Thyroid gland (tissue), 4 donors: Measurements from ENCODE around the gene MAMLD1.

ENCODE experiments used
- POLR2A ChIP-seq, 2 donors: fragments of 450-650 bp; IDR thresholded peaks; one replicate each; pipeline ENCODE4 v1.6.1; 2017; ENCODE audit warnings: antibody characterized with exemption in 2 of 2, mild to moderate bottlenecking in 2 of 2, moderate library complexity in 1 of 2
- TF ChIP-seq, protein P1 (sequence below), 6 experiments: fragments of 200-600 bp in 3 of 6; fragments of 450-650 bp in 3 of 6; sonication (generic) in 3 of 6; IDR thresholded peaks; one replicate each; pipeline ENCODE4 v1.5.1; 2016 to 2019; ENCODE audit warnings: antibody characterized with exemption in 6 of 6, mild to moderate bottlenecking in 2 of 6, inconsistent platforms in 1 of 6, moderate library complexity in 1 of 6

GRCh38 chrX:150526692-150527091, 163.6 kb downstream of the MAMLD1 start:
- TF ChIP-seq, protein P1, sequence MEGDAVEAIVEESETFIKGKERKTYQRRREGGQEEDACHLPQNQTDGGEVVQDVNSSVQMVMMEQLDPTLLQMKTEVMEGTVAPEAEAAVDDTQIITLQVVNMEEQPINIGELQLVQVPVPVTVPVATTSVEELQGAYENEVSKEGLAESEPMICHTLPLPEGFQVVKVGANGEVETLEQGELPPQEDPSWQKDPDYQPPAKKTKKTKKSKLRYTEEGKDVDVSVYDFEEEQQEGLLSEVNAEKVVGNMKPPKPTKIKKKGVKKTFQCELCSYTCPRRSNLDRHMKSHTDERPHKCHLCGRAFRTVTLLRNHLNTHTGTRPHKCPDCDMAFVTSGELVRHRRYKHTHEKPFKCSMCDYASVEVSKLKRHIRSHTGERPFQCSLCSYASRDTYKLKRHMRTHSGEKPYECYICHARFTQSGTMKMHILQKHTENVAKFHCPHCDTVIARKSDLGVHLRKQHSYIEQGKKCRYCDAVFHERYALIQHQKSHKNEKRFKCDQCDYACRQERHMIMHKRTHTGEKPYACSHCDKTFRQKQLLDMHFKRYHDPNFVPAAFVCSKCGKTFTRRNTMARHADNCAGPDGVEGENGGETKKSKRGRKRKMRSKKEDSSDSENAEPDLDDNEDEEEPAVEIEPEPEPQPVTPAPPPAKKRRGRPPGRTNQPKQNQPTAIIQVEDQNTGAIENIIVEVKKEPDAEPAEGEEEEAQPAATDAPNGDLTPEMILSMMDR (IDR thresholded peaks at IDR 0.05), result no peak
- no peak for TF ChIP-seq POLR2A (IDR thresholded peaks at IDR 0.05)
